Ishikawa (cell line): Measurements from ENCODE around the gene INO80C.

Source experiments
- CEBPB ChIP-seq: IDR thresholded peaks from 2 replicates; pipeline ENCODE4 v1.6.1; 2012
- CREB1 ChIP-seq: IDR thresholded peaks from 2 replicates; pipeline ENCODE4 v1.6.1; 2012; ENCODE audit warnings: low read depth
- EGR1 ChIP-seq: IDR thresholded peaks from 2 replicates; pipeline ENCODE4 v1.6.1; 2012
- EP300 ChIP-seq: IDR thresholded peaks from 2 replicates; pipeline ENCODE4 v1.6.1; 2012; ENCODE audit warnings: borderline replicate concordance
- FOXM1 ChIP-seq: IDR thresholded peaks from 2 replicates; pipeline ENCODE4 v1.6.1; 2012; ENCODE audit warnings: low read depth, borderline replicate concordance
- MAX ChIP-seq: IDR thresholded peaks from 2 replicates; pipeline ENCODE4 v1.6.1; 2012
- NFIC ChIP-seq: IDR thresholded peaks from 2 replicates; pipeline ENCODE4 v1.6.1; 2012
- RAD21 ChIP-seq: IDR thresholded peaks from 2 replicates; pipeline ENCODE4 v1.6.1; 2012; ENCODE audit warnings: low read depth
- TAF1 ChIP-seq: IDR thresholded peaks from 2 replicates; pipeline ENCODE4 v1.6.1; 2012; ENCODE audit warnings: low read depth, mild to moderate bottlenecking
- TCF12 ChIP-seq: IDR thresholded peaks from 2 replicates; pipeline ENCODE4 v1.6.1; 2012; ENCODE audit warnings: low read depth
- TEAD4 ChIP-seq: IDR thresholded peaks from 2 replicates; pipeline ENCODE4 v1.6.1; 2012
- YY1 ChIP-seq: IDR thresholded peaks from 2 replicates; pipeline ENCODE4 v1.6.1; 2012; ENCODE audit warnings: low read depth
- ZBTB7A ChIP-seq: IDR thresholded peaks from 2 replicates; pipeline ENCODE4 v1.6.1; 2012; ENCODE audit warnings: low read depth
- TF ChIP-seq, protein P1 (sequence below): IDR thresholded peaks from 2 replicates; pipeline ENCODE4 v1.6.1; 2012
- TF ChIP-seq, protein P2 (sequence below): IDR thresholded peaks from 2 replicates; pipeline ENCODE4 v1.6.1; 2012; ENCODE audit warnings: low read depth, mild to moderate bottlenecking

Gene INO80C

GRCh38 chr18:35466815-35467623, 30.7 kb downstream of the INO80C start:
- TF ChIP-seq TCF12 = no peak
- TF ChIP-seq FOXM1 = no peak
- no peak for TF ChIP-seq TEAD4
- TF ChIP-seq CEBPB = no peak
- TF ChIP-seq RAD21 = no peak
- TF ChIP-seq, protein P1, sequence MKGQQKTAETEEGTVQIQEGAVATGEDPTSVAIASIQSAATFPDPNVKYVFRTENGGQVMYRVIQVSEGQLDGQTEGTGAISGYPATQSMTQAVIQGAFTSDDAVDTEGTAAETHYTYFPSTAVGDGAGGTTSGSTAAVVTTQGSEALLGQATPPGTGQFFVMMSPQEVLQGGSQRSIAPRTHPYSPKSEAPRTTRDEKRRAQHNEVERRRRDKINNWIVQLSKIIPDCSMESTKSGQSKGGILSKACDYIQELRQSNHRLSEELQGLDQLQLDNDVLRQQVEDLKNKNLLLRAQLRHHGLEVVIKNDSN = no peak
- no peak for TF ChIP-seq YY1

GRCh38 chr18:35466334-35466733, 31.4 kb downstream of the INO80C start:
- TF ChIP-seq TCF12 (no peak), TAF1 (no peak), CEBPB (no peak), EGR1 (no peak), EP300 (no peak), CREB1 (no peak), RAD21 (no peak), FOXM1 (no peak), NFIC (no peak), ZBTB7A (no peak), MAX (no peak)
- TF ChIP-seq, protein P2, sequence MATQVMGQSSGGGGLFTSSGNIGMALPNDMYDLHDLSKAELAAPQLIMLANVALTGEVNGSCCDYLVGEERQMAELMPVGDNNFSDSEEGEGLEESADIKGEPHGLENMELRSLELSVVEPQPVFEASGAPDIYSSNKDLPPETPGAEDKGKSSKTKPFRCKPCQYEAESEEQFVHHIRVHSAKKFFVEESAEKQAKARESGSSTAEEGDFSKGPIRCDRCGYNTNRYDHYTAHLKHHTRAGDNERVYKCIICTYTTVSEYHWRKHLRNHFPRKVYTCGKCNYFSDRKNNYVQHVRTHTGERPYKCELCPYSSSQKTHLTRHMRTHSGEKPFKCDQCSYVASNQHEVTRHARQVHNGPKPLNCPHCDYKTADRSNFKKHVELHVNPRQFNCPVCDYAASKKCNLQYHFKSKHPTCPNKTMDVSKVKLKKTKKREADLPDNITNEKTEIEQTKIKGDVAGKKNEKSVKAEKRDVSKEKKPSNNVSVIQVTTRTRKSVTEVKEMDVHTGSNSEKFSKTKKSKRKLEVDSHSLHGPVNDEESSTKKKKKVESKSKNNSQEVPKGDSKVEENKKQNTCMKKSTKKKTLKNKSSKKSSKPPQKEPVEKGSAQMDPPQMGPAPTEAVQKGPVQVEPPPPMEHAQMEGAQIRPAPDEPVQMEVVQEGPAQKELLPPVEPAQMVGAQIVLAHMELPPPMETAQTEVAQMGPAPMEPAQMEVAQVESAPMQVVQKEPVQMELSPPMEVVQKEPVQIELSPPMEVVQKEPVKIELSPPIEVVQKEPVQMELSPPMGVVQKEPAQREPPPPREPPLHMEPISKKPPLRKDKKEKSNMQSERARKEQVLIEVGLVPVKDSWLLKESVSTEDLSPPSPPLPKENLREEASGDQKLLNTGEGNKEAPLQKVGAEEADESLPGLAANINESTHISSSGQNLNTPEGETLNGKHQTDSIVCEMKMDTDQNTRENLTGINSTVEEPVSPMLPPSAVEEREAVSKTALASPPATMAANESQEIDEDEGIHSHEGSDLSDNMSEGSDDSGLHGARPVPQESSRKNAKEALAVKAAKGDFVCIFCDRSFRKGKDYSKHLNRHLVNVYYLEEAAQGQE = no peak
- TF ChIP-seq, protein P1 = no peak

GRCh38 chr18:35465329-35465728, 32.4 kb downstream of the INO80C start:
- no peak for TF ChIP-seq RAD21
- TF ChIP-seq ZBTB7A = no peak
- TF ChIP-seq EGR1 = no peak
- TF ChIP-seq TAF1 = no peak
- TF ChIP-seq FOXM1 = no peak
- no peak for TF ChIP-seq CEBPB
- no peak for TF ChIP-seq EP300
- TF ChIP-seq, protein P2 = no peak
- TF ChIP-seq, protein P1 = no peak
- TF ChIP-seq CREB1 = no peak
- no peak for TF ChIP-seq MAX
- TF ChIP-seq TEAD4 = no peak
- TF ChIP-seq YY1 = no peak

DNA sequence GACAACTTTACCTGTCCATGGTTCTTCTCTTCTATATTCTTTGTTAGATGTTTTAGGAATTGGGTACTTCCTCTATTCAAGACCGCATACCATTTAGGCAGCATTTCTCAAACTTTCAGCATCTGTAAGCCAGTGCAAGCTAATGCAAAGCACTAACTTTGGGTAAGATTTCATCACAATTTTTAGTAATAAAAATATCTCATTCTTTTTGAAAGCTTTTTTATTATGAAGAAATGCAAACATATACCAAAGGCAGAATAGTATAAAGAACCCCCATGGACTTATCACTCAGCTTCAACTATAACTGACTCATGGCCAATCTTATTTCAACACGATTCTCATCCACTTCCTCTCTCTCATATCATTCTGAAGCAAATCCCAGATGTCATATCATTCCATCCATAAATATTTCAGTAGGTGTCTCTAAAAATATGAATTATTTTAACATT, 32.9 kb downstream of the INO80C start:
- no peak for TF ChIP-seq ZBTB7A
- TF ChIP-seq MAX = no peak
- TF ChIP-seq CEBPB = no peak
- TF ChIP-seq TAF1 = no peak
- no peak for TF ChIP-seq EGR1
- TF ChIP-seq TEAD4 = no peak

GRCh38 chr18:35463827-35464226, 33.9 kb downstream of the INO80C start:
- TF ChIP-seq CREB1 = no peak

GRCh38 chr18:35463050-35463449, 34.7 kb downstream of the INO80C start:
- TF ChIP-seq CEBPB = no peak
- TF ChIP-seq YY1 = no peak
- TF ChIP-seq FOXM1 = no peak
- TF ChIP-seq RAD21 = no peak
- TF ChIP-seq TCF12 = no peak
- no peak for TF ChIP-seq MAX
- no peak for TF ChIP-seq TAF1
- TF ChIP-seq, protein P2 = no peak
- no peak for TF ChIP-seq NFIC
- no peak for TF ChIP-seq EP300
- no peak for TF ChIP-seq TEAD4
